HCEC 1CT (cell line): ENCODE results near the gene CDH23.

ENCODE experiments used
- DNase-seq: peaks from one replicate; pipeline ENCODE4 v3.0.0-alpha.2; 2017

CDH23 gene

DNA sequence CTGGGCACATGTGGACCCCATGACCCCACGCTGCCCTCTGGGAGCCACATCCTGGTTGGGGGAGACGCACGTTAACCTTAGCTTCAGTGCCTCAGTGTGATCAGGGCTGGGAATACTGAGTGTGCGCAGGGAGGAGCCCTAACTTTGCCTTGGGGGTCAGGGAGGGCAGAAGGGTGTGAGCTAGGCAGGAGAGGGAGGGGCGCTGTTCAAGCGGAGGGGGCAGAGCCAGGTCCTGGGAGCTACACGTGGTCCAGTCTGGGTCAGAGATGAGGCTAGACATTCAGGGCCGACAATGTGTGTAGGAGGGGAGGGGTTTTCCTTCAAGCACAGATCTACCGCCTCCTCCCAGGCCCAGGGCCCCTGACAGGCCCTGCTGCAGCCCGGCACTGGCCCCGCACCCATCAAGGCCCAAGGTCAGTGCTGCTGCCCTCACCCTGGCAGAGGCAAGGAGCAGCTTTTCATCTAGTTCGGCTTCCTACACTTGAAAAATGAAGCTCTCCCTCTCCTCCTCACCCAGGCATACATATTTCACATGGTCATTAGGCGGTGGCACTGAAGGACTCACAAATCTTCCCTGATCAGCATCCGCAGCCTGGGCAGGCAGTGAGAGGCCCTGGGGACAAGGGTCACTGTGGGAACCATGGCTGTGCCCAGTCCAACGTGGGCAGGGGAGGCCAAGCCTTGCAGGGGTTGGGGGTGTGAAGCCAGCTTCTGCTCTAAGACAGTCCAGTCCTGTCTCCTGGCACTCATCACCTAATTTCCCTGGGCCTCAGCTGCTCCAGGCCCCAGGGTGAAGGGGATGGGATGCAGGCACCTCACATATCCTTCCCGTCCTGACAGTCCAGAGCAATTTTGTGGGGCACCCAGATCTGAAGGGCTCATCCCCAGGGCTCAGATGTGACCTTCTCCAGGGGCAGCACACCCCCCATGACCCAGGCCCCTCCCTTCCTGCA is 275.6 kb downstream of the CDH23 start:
- DNase-seq, result no peak

- DNase-seq, result no peak
These were observed 278.7 kb downstream of the CDH23 start for GRCh38 chr10:71675295-71675970.

- no peak for DNase-seq
These were observed 280.5 kb downstream of the CDH23 start for GRCh38 chr10:71677261-71677660.

DNA sequence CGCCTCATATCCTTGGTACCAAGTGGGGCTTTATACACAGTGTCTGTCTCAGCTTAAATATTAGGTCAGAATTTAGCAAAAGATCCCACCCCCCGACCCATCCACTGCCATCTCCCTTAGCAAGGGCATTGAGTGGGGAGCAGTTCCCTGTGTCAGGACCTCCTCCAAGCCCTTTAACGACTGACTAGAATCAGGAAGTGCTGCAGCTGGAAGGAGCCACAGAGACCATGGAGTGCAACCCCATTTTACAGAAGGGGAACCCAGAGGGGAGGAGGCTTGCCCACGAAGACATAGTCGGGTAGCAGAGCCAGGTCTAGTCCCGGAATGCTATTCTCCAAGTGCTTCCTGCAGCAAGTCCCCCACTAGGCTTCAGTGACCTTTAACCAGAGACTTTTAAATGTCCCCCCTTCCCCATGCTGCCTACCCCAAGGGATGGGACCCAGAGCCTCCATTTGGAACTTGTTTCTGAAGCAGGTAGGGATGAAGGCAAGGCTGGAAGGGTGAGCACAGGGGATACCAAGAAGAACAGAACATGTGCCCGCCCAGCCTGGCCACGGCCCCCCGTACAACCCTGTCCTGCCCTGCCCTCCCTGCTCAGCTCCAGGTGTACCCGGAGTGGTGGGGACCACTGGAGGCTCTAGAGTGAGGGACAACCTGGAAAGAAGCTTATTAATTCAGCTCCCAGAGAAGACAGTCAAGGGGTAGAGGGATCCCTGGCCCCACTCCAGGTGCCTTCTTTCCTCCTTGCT is 281.5 kb downstream of the CDH23 start:
- no peak for DNase-seq

- no peak for DNase-seq
These were observed 282.7 kb downstream of the CDH23 start for GRCh38 chr10:71679425-71679824.

DNA sequence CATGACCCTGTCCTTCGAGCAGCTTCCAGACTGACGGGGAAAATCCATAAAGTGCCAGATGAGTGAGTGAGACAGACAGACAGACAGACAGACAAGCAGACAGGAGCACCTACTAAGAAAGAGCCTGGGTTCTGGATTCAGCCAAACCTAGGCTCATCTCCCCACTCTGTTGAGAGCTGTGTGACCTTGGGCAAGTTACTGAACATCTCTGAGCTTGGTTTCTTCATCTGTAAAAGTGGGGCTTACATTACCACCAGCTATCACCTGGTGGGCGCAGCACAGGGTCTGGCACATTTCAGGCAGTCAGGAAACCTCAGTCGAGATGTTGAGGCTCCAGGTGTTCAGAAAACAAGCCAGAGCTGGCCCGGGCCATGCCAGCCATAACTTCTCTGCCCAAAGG is 285.3 kb downstream of the CDH23 start:
- no peak for DNase-seq

GRCh38 chr10:71683301-71683700 is 286.6 kb downstream of the CDH23 start:
- DNase-seq, result no peak

GRCh38 chr10:71684356-71685173 is 287.8 kb downstream of the CDH23 start:
- no peak for DNase-seq

DNA sequence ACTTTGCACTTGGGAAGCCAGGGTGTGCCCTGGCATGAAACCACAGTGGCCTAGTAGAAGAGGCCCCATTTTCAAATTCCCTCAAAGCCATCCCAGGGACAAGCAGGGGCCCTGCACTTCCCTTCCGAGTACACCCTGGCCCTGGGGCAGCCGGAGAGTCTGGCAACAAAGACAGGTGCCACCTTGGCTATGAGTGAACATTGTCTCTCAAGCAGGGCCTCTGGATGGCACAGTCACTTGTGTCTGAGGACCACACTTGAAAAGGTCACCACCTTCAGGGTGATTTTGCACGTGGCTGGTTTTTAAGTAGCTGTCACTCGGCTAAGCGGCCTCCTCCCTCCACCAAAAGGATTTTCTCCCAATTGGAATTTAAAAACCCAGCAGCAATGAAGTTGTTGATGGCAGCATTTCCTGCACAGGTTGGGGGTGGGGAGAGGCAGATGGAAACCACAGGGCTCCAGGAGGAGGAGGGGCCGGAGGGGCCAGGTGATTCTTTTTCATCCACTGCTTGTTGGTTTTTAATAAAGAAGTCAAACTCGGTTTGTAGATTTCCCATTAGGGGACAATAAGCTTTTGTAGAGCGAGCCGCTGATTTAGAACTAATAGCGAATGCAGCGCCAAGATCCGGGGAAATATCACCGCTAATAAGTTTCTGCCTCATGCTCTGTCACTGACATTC is 289.0 kb downstream of the CDH23 start:
- DNase-seq, result no peak

DNA sequence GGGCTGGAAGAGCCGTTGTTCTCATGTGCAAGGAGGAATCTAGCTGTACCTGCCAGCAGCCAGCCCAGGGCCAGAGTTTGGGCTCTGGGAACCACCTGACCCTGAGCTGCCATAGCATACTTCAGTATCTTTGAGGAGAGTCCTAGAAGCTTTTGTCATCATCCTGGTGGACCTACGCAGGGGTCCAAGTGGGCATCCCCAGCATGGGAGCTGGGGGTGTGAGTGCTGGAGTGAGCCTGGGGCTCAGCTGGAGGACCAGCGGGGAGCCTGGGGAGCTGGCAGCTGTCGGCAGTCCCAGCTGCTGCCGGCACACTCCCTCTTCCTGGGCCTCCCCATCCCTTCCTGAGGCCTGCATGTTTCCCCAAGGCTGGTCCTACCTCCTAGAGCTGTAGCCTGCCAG is 290.4 kb downstream of the CDH23 start:
- no peak for DNase-seq

DNA sequence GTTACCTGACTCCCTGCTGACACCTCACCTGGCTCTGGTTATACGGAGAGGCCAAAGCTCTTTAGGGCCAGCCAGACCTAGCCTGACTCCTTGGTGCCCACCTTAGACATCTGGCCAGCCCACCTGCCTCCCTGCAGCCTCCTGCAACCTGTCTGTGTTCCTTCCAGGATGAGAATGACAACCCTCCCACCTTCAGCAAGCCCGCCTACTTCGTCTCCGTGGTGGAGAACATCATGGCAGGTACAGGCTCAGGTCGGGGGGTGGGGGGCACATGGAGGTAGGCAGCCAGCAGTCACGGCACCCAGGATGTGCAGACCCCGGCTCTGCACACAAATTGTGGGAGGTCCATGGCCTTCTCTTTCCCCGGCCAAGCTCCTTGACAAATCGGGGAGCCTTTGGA is 290.8 kb downstream of the CDH23 start:
- no peak for DNase-seq

DNA sequence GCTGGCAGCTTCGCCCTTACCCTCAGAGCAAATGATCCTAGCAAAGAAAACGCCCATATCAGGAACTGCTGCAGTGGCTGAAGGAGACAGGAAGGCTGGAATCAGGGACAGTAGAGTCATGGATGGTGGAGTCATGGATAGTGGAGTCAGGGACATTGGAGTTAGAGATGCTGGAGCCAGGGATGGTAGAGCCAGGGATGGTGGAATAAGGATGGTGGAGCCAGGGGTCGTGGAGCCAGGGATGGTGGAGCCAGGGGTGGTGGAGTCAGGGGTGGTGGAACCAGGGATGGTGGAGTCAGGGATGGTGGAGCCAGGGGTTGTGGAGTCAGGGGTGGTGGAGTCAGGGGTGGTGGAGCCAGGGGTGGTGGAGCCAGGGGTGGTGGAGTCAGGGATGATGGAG is 291.5 kb downstream of the CDH23 start:
- DNase-seq, result no peak

GRCh38 chr10:71690094-71690720 is 293.5 kb downstream of the CDH23 start:
- DNase-seq, result no peak

DNA sequence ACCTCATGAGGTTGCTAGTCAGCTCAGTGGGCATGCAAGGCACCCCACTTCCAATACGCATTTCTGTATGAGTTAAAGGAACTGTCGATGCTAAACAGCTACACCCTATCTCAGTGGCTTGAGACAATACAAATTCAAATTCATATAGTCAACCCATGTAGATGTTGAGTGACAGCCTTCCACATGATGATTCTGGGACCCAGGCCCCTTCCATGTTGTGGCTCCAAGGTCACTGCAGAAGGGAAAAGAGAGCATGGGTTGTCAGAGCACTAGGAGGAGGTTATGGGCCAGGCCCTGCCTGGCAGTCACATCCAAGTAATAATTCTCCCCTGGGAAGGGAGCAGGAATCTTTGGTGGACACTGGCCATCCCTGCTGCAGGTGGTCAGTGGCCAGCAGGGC is 294.7 kb downstream of the CDH23 start:
- no peak for DNase-seq

- DNase-seq, result no peak
These were observed 296.0 kb downstream of the CDH23 start for GRCh38 chr10:71692598-71693306.

GRCh38 chr10:71693377-71693776 is 296.7 kb downstream of the CDH23 start:
- no peak for DNase-seq

- no peak for DNase-seq
These were observed 297.4 kb downstream of the CDH23 start for GRCh38 chr10:71694039-71694501.

GRCh38 chr10:71694567-71694968 is 297.8 kb downstream of the CDH23 start:
- no peak for DNase-seq

GRCh38 chr10:71695502-71696476 is 299.1 kb downstream of the CDH23 start:
- DNase-seq, result no peak
